IPS DF 19.7 (cell line): ENCODE data around the gene AKAP13.

Experiments used
- DNase-seq: peaks from one replicate; pipeline ENCODE4 v3.0.0-alpha.2; 2013; ENCODE audit warnings: low read depth, low spot score

The AKAP13 gene

GRCh38 chr15:85766001-85766831 is 385.8 kb downstream of the AKAP13 start:
- no peak for DNase-seq

GRCh38 chr15:85767785-85768529 is 387.6 kb downstream of the AKAP13 start:
- no peak for DNase-seq

GRCh38 chr15:85768595-85769168 is 388.3 kb downstream of the AKAP13 start:
- DNase-seq = no peak

- no peak for DNase-seq
Measured at GRCh38 chr15:85769182-85769900, 388.9 kb downstream of the AKAP13 start.

GRCh38 chr15:85770096-85771041 is 390.0 kb downstream of the AKAP13 start:
- no peak for DNase-seq

GRCh38 chr15:85771271-85771670 is 390.9 kb downstream of the AKAP13 start:
- DNase-seq = no peak

- DNase-seq = no peak
Measured at GRCh38 chr15:85771781-85772445, 391.5 kb downstream of the AKAP13 start.

GRCh38 chr15:85772668-85773067 is 392.3 kb downstream of the AKAP13 start:
- DNase-seq = no peak

- no peak for DNase-seq
Measured at GRCh38 chr15:85773249-85773648, 392.8 kb downstream of the AKAP13 start.

- DNase-seq = no peak
Measured at GRCh38 chr15:85773970-85774369, 393.6 kb downstream of the AKAP13 start.

GRCh38 chr15:85777250-85778106 is 397.1 kb downstream of the AKAP13 start:
- DNase-seq = no peak

GRCh38 chr15:85778107-85778776 is 397.8 kb downstream of the AKAP13 start:
- no peak for DNase-seq

- no peak for DNase-seq
Measured at GRCh38 chr15:85779249-85779648, 398.8 kb downstream of the AKAP13 start.

GRCh38 chr15:85780225-85780985 is 400.0 kb downstream of the AKAP13 start:
- no peak for DNase-seq

GRCh38 chr15:85781099-85781498 is 400.7 kb downstream of the AKAP13 start:
- DNase-seq = no peak

GRCh38 chr15:85782064-85782463 is 401.7 kb downstream of the AKAP13 start:
- DNase-seq = no peak

GRCh38 chr15:85785887-85786780 is 405.7 kb downstream of the AKAP13 start:
- DNase-seq = no peak
